Ascending aorta (tissue), 2 donors: ENCODE results near the gene JAKMIP1. TPM values are rescaled to one million over a fixed set of nuclear protein-coding genes. Genes with fewer than 3 reads are reported as not detected.

Experiments
- DNase-seq, 2 donors: peaks; one replicate each; pipeline ENCODE4 v3.0.0-alpha.2; 2019; ENCODE audit warnings: low spot score in 2 of 2
- H3K27ac ChIP-seq, 2 donors: fragments of 200-600 bp; sonication (generic); one replicate each; pipeline ENCODE4 v1.5.1; 2016 to 2017; ENCODE audit warnings: mild to moderate bottlenecking in 1 of 2
- H3K27me3 ChIP-seq: fragments of 200-600 bp; sonication (generic); one replicate; pipeline ENCODE4 v1.5.1; 2017
- H3K36me3 ChIP-seq, 2 donors: fragments of 200-600 bp; sonication (generic); one replicate each; pipeline ENCODE4 v1.5.1; 2016
- H3K4me1 ChIP-seq, 2 donors: fragments of 200-600 bp; sonication (generic); one replicate each; pipeline ENCODE4 v1.5.1; 2016 to 2017; ENCODE audit warnings: mild to moderate bottlenecking in 1 of 2
- H3K4me3 ChIP-seq, 2 donors: fragments of 200-600 bp; sonication (generic); one replicate each; pipeline ENCODE4 v1.5.1; 2016 to 2017; ENCODE audit warnings: mild to moderate bottlenecking in 1 of 2
- H3K9me3 ChIP-seq, 2 donors: fragments of 200-600 bp; sonication (generic); one replicate each; pipeline ENCODE4 v1.5.1; 2016
- intact Hi-C: fragments of 100-400 bp; cut with DNase I; formaldehyde crosslinking; loops from one replicate; pipeline ENCODE4 v1.15.1; 2023
- total RNA-seq: library from RNA; depleted of rRNA; stranded (reverse); fragments of >200 nt; gene quantifications from one replicate; pipeline ENCODE4 v1.1.0, GENCODE V29; 2016
- TF ChIP-seq, protein P1 (sequence below), 3 experiments: fragments of 200-600 bp in 2 of 3; fragments of 450-650 bp in 1 of 3; sonication (generic) in 2 of 3; IDR thresholded peaks; one replicate each; pipeline ENCODE4 v1.5.1; 2016 to 2019; ENCODE audit warnings: antibody characterized with exemption in 3 of 3, mild to moderate bottlenecking in 1 of 3, moderate library complexity in 1 of 3

The JAKMIP1 gene
- total RNA-seq, 1 donor from 2014 or later: not detected

DNA sequence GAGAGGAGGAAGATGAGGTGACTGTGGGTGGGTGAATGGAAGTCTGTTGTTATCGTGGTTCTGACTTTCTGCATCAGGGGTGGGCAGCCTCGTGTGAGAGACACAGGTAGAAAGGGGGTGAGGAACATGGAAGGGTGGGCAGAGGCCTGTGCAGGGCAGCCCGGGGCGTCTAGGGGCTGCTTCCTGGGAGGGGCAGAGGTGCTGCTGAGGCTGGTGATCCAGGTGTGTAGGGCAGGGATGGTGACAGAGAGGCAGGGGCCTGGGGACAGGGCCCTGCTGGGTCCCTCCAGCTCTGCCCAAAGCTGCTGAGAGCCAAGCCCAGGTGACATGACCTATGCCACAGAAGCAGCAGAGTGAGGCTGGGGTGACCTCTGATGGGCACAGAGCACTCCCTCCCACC lies 92.5 kb downstream of the JAKMIP1 start:
- TF ChIP-seq, protein P1, sequence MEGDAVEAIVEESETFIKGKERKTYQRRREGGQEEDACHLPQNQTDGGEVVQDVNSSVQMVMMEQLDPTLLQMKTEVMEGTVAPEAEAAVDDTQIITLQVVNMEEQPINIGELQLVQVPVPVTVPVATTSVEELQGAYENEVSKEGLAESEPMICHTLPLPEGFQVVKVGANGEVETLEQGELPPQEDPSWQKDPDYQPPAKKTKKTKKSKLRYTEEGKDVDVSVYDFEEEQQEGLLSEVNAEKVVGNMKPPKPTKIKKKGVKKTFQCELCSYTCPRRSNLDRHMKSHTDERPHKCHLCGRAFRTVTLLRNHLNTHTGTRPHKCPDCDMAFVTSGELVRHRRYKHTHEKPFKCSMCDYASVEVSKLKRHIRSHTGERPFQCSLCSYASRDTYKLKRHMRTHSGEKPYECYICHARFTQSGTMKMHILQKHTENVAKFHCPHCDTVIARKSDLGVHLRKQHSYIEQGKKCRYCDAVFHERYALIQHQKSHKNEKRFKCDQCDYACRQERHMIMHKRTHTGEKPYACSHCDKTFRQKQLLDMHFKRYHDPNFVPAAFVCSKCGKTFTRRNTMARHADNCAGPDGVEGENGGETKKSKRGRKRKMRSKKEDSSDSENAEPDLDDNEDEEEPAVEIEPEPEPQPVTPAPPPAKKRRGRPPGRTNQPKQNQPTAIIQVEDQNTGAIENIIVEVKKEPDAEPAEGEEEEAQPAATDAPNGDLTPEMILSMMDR (IDR thresholded peaks at IDR 0.05): no peak
- H3K27ac ChIP-seq: no peak overlapping the region
- no peak overlapping the region for H3K4me3 ChIP-seq
- H3K4me1 ChIP-seq: no peaks in the 10 kb centered on the region
- H3K36me3 ChIP-seq: no peaks in the 10 kb centered on the region
- no peaks in the 10 kb centered on the region for H3K27me3 ChIP-seq
- DNase-seq: no peak
- H3K9me3 ChIP-seq: no peaks in the 10 kb centered on the region
- intact Hi-C loops: no loop called here

DNA sequence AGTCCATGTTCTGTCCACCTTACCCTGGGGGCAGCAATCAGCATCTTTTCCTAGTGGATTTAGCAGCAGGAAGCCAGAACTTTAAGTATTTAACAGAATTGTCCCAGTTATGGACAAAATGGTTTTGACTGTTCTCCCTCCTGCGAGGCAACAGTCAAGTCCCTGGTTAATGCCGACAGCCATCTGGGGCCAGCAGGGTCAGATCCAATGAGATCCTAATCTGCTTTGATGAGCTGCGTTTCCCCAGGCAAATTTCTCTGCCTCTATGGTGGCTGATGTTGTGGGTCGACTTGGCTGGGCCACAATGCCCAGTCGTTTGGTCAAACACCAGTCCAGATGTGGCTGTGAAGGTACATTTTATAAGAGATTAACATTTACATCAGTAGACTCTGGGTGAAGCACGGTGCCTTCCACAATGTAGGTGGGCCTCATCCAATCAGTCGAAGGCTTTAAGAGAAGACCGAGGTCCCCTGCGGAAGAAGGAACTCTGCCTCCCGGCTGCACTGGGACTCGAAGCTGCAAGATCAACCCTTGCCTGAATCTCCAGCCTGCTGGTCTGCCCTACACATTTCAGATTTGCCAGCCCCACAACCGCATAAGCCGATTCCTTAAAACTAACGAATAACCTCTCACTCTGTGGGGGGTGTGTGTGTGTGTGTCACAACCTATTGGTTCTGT lies 93.1 kb downstream of the JAKMIP1 start:
- no peaks in the 10 kb centered on the region for H3K9me3 ChIP-seq
- H3K36me3 ChIP-seq: no peaks in the 10 kb centered on the region
- H3K4me3 ChIP-seq: no peak overlapping the region
- TF ChIP-seq, protein P1 (IDR thresholded peaks at IDR 0.05): no peak
- intact Hi-C loops: no loop called here
- DNase-seq: no peak
- no peaks in the 10 kb centered on the region for H3K4me1 ChIP-seq
- no peak overlapping the region for H3K27ac ChIP-seq
- H3K27me3 ChIP-seq: no peaks in the 10 kb centered on the region

DNA sequence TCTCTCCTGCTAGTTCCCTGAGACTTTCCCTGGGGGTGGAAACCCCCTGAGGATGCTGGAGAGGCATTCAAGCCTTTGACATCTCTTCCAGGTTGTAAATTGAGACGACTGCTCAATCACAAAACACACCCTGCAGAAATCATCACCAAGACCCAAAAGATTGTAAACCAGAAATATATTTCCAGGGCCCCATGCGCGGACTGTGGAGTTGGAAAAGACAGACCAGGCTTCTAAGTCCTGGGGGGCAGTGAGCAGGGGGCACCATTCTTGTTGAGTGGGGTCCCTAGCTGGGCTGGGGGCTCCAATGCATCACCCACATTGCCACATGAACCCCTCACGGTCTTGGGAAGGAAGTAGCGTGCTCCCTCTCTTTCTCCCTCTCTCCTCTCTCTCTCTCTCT lies 94.2 kb downstream of the JAKMIP1 start:
- H3K4me1 ChIP-seq: no peaks in the 10 kb centered on the region
- H3K9me3 ChIP-seq: no peaks in the 10 kb centered on the region
- TF ChIP-seq, protein P1 (IDR thresholded peaks at IDR 0.05): no peak
- intact Hi-C loops: no loop called here
- DNase-seq: no peak
- H3K4me3 ChIP-seq: no peak overlapping the region
- H3K27me3 ChIP-seq: no peaks in the 10 kb centered on the region
- H3K36me3 ChIP-seq: no peaks in the 10 kb centered on the region
- no peak overlapping the region for H3K27ac ChIP-seq

DNA sequence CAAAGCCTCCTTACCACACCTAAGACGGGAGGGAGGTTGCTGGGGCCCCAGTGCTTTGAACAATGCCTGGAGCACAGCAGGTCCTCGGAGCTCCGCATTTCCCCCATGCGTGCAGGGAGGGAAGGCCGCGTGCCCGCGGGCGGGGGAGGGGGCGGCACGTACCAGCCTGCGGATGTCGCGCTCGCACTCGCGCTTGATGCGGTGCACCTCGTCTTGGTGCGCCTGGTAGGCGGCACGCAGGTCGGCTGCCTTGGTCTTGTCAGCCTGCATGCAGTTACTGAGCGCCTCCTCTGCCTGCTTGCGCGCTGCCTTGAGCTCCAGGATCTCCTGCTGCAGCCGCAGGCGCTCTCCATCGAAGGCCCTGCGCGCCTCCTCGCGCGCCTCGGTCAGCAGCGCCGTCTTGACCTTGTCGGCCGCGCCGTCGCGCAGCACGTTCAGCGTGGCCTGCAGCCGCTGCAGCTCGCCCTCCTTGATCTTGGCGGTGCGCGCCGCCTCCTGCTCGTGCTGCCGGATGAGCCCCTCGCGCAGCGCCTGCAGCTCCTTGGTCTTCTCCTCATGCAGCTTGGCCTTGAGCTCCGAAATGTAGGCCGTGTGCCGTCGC lies 94.9 kb downstream of the JAKMIP1 start:
- intact Hi-C loops: no loop called here
- DNase-seq: peak in 1 of 2 donors; percentile 54

DNA sequence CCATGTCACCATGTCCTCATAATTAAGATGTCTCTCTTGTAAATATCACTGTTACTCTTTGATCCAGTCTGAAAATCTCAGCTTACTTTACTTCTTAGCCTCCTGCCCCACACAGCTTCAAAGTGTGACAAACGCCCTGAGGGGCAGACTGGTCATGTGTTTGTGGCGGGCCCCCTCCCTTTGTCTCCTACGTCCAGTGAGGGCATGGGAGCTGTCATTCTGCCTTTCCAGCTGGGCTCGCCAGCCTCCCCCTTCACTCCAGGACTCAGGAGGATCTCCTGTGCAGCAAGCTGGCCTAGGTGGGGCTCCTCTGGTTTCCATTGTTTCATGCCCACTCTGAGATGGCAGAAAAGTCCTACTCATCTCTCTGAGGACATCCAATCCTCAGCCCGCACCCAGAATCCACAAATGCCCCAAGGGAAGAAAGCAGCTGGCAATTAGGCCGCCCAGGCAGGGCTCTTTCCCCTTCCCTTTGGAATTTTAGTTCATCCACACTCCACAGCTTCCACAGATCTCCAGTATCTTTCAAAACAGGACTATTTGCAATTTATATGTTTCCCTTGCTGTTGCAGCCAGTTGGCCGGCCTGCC lies 95.7 kb downstream of the JAKMIP1 start:
- H3K36me3 ChIP-seq: no peaks in the 10 kb centered on the region
- intact Hi-C loops: no loop called here
- no peak overlapping the region for H3K27ac ChIP-seq
- no peaks in the 10 kb centered on the region for H3K4me1 ChIP-seq
- H3K4me3 ChIP-seq: no peak overlapping the region
- peak in 1 of 2 donors; percentile 25 for DNase-seq
- no peaks in the 10 kb centered on the region for H3K27me3 ChIP-seq
- no peaks in the 10 kb centered on the region for H3K9me3 ChIP-seq
- TF ChIP-seq, protein P1 (IDR thresholded peaks at IDR 0.05): no peak

More for the DNA sequence above, 94.9 kb downstream of the JAKMIP1 start:
- no peak overlapping the region for H3K4me3 ChIP-seq
- no peaks in the 10 kb centered on the region for H3K36me3 ChIP-seq
- no peaks in the 10 kb centered on the region for H3K4me1 ChIP-seq
- TF ChIP-seq, protein P1 (IDR thresholded peaks at IDR 0.05): no peak
- H3K9me3 ChIP-seq: no peaks in the 10 kb centered on the region
- H3K27ac ChIP-seq: no peak overlapping the region
- no peaks in the 10 kb centered on the region for H3K27me3 ChIP-seq
